Neural cell (in vitro differentiated cells): ENCODE data around the gene NFATC3. TPM values are rescaled to one million over a fixed set of nuclear protein-coding genes. Genes with fewer than 3 reads are reported as not detected.

Experiments used
- H2AFZ ChIP-seq: fragments of 200-600, 300-800 bp; sonication (generic), shearing (Covaris generic); 2 replicates; pipeline ENCODE4 v1.6.0; 2014; ENCODE audit warnings: low read depth, mild to moderate bottlenecking, antibody characterized with exemption, low read length, moderate library complexity
- H3F3A ChIP-seq: fragments of 200-600 bp; shearing (Covaris generic); 2 replicates; pipeline ENCODE4 v1.6.1; 2016; ENCODE audit warnings: mild to moderate bottlenecking, moderate library complexity, mixed read lengths, antibody characterized with exemption, low read length; ENCODE audit not compliant: insufficient read depth, poor library complexity, severe bottlenecking
- H3K27ac ChIP-seq: fragments of 200-600, 300-800 bp; sonication (generic), shearing (Covaris generic); 2 replicates; pipeline ENCODE4 v1.5.1; 2014; ENCODE audit warnings: mild to moderate bottlenecking, low read length, moderate library complexity
- H3K27me3 ChIP-seq: fragments of 300-800, 200-600 bp; sonication (generic), shearing (Covaris generic); 2 replicates; pipeline ENCODE4 v1.6.0; 2014; ENCODE audit warnings: mild to moderate bottlenecking, low read depth, low read length, moderate library complexity; ENCODE audit not compliant: insufficient read depth
- H3K36me3 ChIP-seq: fragments of 300-800, 200-600 bp; sonication (generic), shearing (Covaris generic); 2 replicates; pipeline ENCODE4 v1.5.1; 2014; ENCODE audit warnings: mild to moderate bottlenecking, antibody characterized with exemption, low read length, moderate library complexity; ENCODE audit not compliant: insufficient read depth
- H3K4me2 ChIP-seq: fragments of 300-800, 200-600 bp; sonication (generic), shearing (Covaris generic); 2 replicates; pipeline ENCODE4 v1.6.0; 2014; ENCODE audit warnings: mild to moderate bottlenecking, low read length
- H3K4me3 ChIP-seq: fragments of 300-800, 200-600 bp; sonication (generic), shearing (Covaris generic); 2 replicates; pipeline ENCODE4 v1.5.1; 2014; ENCODE audit warnings: mild to moderate bottlenecking, low read length, moderate library complexity
- H3K79me2 ChIP-seq: fragments of 200-600 bp; shearing (Covaris generic); replicated peaks from 2 replicates; pipeline ENCODE4 v1.6.0; 2014; ENCODE audit warnings: mild to moderate bottlenecking, low read length, moderate library complexity; ENCODE audit not compliant: insufficient read depth
- H3K9ac ChIP-seq: fragments of 300-800, 200-600 bp; sonication (generic), shearing (Covaris generic); 2 replicates; pipeline ENCODE4 v1.6.1; 2016; ENCODE audit warnings: mild to moderate bottlenecking, low read length, mixed read lengths
- H3K9me2 ChIP-seq: fragments of 200-600 bp; shearing (Covaris generic); 2 replicates; pipeline ENCODE4 v1.6.1; 2016; ENCODE audit warnings: mild to moderate bottlenecking, low read length, mixed read lengths; ENCODE audit not compliant: insufficient read depth
- H3K9me3 ChIP-seq: fragments of 200-600, 300-800 bp; sonication (generic), shearing (Covaris generic); 2 replicates; pipeline ENCODE4 v1.6.1; 2016; ENCODE audit warnings: mild to moderate bottlenecking, mixed run types, low read length, moderate library complexity, mixed read lengths
- H4K20me1 ChIP-seq: fragments of 200-600 bp; shearing (Covaris generic); 2 replicates; pipeline ENCODE4 v1.6.1; 2016; ENCODE audit warnings: mild to moderate bottlenecking, mixed run types; ENCODE audit not compliant: insufficient read depth
- CTCF ChIP-seq: fragments of 450-650 bp; IDR thresholded peaks from 2 replicates; pipeline ENCODE4 v1.5.1; 2014; ENCODE audit warnings: antibody characterized with exemption, mild to moderate bottlenecking, moderate library complexity; ENCODE audit not compliant: poor library complexity, severe bottlenecking
- EP300 ChIP-seq: fragments of 450-650 bp; conservative IDR thresholded peaks from 2 replicates; pipeline ENCODE4 v1.6.1; 2014; ENCODE audit warnings: antibody characterized with exemption, mild to moderate bottlenecking, moderate library complexity; ENCODE audit not compliant: poor library complexity, severe bottlenecking
- EZH2 ChIP-seq: fragments of 200-600, 300-800 bp; shearing (Covaris generic), sonication (generic); IDR thresholded peaks from 2 replicates; pipeline ENCODE4 v1.6.1; 2014; ENCODE audit warnings: antibody characterized with exemption, low read length, borderline replicate concordance, mild to moderate bottlenecking; ENCODE audit not compliant: insufficient read depth, poor library complexity, severe bottlenecking
- MXI1 ChIP-seq: fragments of 450-650 bp; conservative IDR thresholded peaks from 2 replicates; pipeline ENCODE4 v1.6.1; 2014; ENCODE audit warnings: antibody characterized with exemption, mild to moderate bottlenecking; ENCODE audit not compliant: poor library complexity, severe bottlenecking
- POLR2AphosphoS5 ChIP-seq: IDR thresholded peaks from 2 replicates; pipeline ENCODE4 v1.6.1; 2012
- RAD21 ChIP-seq: fragments of 450-650 bp; conservative IDR thresholded peaks from 2 replicates; pipeline ENCODE4 v1.6.1; 2014; ENCODE audit warnings: antibody characterized with exemption, mild to moderate bottlenecking, moderate library complexity
- SMC3 ChIP-seq: fragments of 450-650 bp; conservative IDR thresholded peaks from 2 replicates; pipeline ENCODE4 v1.6.1; 2014; ENCODE audit warnings: antibody characterized with exemption, mild to moderate bottlenecking, moderate library complexity; ENCODE audit not compliant: poor library complexity
- TAF1 ChIP-seq: IDR thresholded peaks from 2 replicates; pipeline ENCODE4 v1.6.1; 2012; ENCODE audit warnings: low read depth
- polyA plus RNA-seq: library from polyadenylated mRNA; depleted of rRNA; stranded (reverse); fragments of >200 nt; gene quantifications from 2 replicates; pipeline ENCODE4 v1.2.3, GENCODE V29; 2014
- TF ChIP-seq, protein P1 (sequence below): IDR thresholded peaks from 2 replicates; pipeline ENCODE4 v1.6.1; 2012; ENCODE audit warnings: borderline replicate concordance

NFATC3 gene
- polyA plus RNA-seq, 1 donor from 2014 or later: 6.2 TPM

- Histone ChIP-seq H3K9ac (no peak overlapping the region), H3K4me3 (no peak overlapping the region), H3K79me2 (no peaks in the 10 kb centered on the region), H2AFZ (no peak overlapping the region), H3K9me3 (no peaks in the 10 kb centered on the region), H3K4me2 (no peak overlapping the region), H3K27ac (no peak overlapping the region), H3K27me3 (no peaks in the 10 kb centered on the region), H3K36me3 (no peaks in the 10 kb centered on the region), H3F3A (no peaks in the 10 kb centered on the region), H4K20me1 (no peaks in the 10 kb centered on the region), H3K9me2 (no peaks in the 10 kb centered on the region)
- TF ChIP-seq SMC3: peak; percentile 64
- TF ChIP-seq MXI1: no peak
- TF ChIP-seq CTCF: peak; percentile 65
- no peak for TF ChIP-seq POLR2AphosphoS5
- TF ChIP-seq RAD21: peak; percentile 60
These were observed 20.3 kb upstream of the NFATC3 start for GRCh38 chr16:68064791-68065365.

DNA sequence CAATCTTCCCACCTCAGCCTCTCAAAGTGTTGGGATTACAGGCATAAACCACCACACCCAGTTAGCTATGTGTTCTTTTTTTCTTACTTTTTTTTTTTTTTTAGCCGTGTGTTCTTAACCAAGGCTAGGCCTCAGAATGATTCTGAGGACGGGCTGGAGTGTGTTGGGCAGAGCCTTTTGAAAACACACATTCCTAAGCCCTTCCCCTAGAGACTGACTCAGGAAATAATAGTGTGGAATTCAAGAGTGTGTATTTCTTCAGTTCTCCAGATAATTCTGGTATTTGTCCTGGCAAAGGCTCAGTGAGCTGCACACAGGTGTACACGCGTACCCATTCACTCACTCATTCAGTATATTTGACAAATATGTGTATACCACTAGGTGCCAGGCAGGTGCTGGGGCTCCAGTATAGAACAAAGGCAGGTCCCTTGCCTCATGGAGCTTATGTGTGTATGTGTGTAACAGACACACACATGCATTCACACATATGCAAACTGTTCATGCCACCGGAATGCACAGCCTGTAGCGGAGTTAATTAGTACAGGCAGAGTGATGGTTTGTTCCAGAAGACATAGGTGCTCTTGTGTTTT, 19.4 kb upstream of the NFATC3 start:
- TF ChIP-seq EZH2 (no peak), SMC3 (no peak), CTCF (no peak), TAF1 (no peak), EP300 (no peak), POLR2AphosphoS5 (no peak), RAD21 (no peak), MXI1 (no peak)
- TF ChIP-seq, protein P1, sequence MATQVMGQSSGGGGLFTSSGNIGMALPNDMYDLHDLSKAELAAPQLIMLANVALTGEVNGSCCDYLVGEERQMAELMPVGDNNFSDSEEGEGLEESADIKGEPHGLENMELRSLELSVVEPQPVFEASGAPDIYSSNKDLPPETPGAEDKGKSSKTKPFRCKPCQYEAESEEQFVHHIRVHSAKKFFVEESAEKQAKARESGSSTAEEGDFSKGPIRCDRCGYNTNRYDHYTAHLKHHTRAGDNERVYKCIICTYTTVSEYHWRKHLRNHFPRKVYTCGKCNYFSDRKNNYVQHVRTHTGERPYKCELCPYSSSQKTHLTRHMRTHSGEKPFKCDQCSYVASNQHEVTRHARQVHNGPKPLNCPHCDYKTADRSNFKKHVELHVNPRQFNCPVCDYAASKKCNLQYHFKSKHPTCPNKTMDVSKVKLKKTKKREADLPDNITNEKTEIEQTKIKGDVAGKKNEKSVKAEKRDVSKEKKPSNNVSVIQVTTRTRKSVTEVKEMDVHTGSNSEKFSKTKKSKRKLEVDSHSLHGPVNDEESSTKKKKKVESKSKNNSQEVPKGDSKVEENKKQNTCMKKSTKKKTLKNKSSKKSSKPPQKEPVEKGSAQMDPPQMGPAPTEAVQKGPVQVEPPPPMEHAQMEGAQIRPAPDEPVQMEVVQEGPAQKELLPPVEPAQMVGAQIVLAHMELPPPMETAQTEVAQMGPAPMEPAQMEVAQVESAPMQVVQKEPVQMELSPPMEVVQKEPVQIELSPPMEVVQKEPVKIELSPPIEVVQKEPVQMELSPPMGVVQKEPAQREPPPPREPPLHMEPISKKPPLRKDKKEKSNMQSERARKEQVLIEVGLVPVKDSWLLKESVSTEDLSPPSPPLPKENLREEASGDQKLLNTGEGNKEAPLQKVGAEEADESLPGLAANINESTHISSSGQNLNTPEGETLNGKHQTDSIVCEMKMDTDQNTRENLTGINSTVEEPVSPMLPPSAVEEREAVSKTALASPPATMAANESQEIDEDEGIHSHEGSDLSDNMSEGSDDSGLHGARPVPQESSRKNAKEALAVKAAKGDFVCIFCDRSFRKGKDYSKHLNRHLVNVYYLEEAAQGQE: no peak
- Histone ChIP-seq H3K9me2 (no peaks in the 10 kb centered on the region), H3K36me3 (peaks cover under 1% of the 10 kb centered on the region), H3K27me3 (no peaks in the 10 kb centered on the region), H3F3A (no peaks in the 10 kb centered on the region), H3K27ac (no peak overlapping the region), H3K4me2 (no peak overlapping the region), H3K9me3 (no peaks in the 10 kb centered on the region), H3K4me3 (no peak overlapping the region), H4K20me1 (no peaks in the 10 kb centered on the region), H2AFZ (no peak overlapping the region), H3K79me2 (no peaks in the 10 kb centered on the region), H3K9ac (no peak overlapping the region)
